GM12872 (cell line): ENCODE results near the gene HNRNPL.

ENCODE experiments used
- CTCF ChIP-seq: IDR thresholded peaks from 3 replicates; pipeline ENCODE4 v1.5.1; 2011; ENCODE audit warnings: low read depth, mild to moderate bottlenecking, low read length, moderate library complexity; ENCODE audit not compliant: insufficient read depth

Gene HNRNPL

GRCh38 chr19:38795549-38795948 lies 54.2 kb downstream of the HNRNPL start:
- TF ChIP-seq CTCF = no peak

- TF ChIP-seq CTCF = no peak
Measured at GRCh38 chr19:38793671-38794070, 56.1 kb downstream of the HNRNPL start.

- no peak for TF ChIP-seq CTCF
Measured at GRCh38 chr19:38793177-38793576, 56.6 kb downstream of the HNRNPL start.

- TF ChIP-seq CTCF = peak; percentile 54; the same call in 2 of the 3 replicates
Measured at GRCh38 chr19:38792250-38793111, 57.3 kb downstream of the HNRNPL start.

- TF ChIP-seq CTCF = no peak
Measured at GRCh38 chr19:38788478-38789243, 61.1 kb downstream of the HNRNPL start, which contains the start of gene LGALS7B. TSS of gene LGALS7B (plus strand) at chr19:38789200. CDS start at chr19:38789227, 27 bp downstream.

GRCh38 chr19:38786572-38787265 lies 63.1 kb downstream of the HNRNPL start:
- no peak for TF ChIP-seq CTCF
